CD4-positive, alpha-beta T cell treated with Interleukin-1 beta for 1 hour (primary cell): ENCODE measurements around the gene TPCN2.

ENCODE experiments used
- DNase-seq, 2 donors: peaks; one replicate each; pipeline ENCODE4 v3.0.0-alpha.2; 2020 to 2022

Gene TPCN2

GRCh38 chr11:69154938-69155301 is 106.2 kb downstream of the TPCN2 start:
- no peak for DNase-seq

GRCh38 chr11:69155302-69156234 is 106.8 kb downstream of the TPCN2 start, which contains the start of gene SMIM38:
Gene SMIM38, plus strand, starts transcription at chr11:69155935. Its CDS starts 1,912 bp downstream, at chr11:69157847.
- no peak for DNase-seq

- DNase-seq = no peak
Observed at GRCh38 chr11:69156235-69156639, 107.5 kb downstream of the TPCN2 start.

GRCh38 chr11:69156673-69157155 is 108.0 kb downstream of the TPCN2 start:
- DNase-seq = no peak

- no peak for DNase-seq
Observed at GRCh38 chr11:69157156-69157821, 108.6 kb downstream of the TPCN2 start.

- no peak for DNase-seq
Observed at GRCh38 chr11:69157822-69158231, 109.1 kb downstream of the TPCN2 start.

GRCh38 chr11:69158301-69159149 is 109.8 kb downstream of the TPCN2 start:
- DNase-seq = no peak

- no peak for DNase-seq
Observed at GRCh38 chr11:69159150-69159852, 110.6 kb downstream of the TPCN2 start.

- DNase-seq = no peak
Observed at GRCh38 chr11:69160296-69161116, 111.8 kb downstream of the TPCN2 start.

- DNase-seq = no peak
Observed at GRCh38 chr11:69161117-69161407, 112.3 kb downstream of the TPCN2 start.

- no peak for DNase-seq
Observed at GRCh38 chr11:69162505-69162904, 113.8 kb downstream of the TPCN2 start.

- no peak for DNase-seq
Observed at GRCh38 chr11:69163842-69164241, 115.1 kb downstream of the TPCN2 start.

- no peak for DNase-seq
Observed at GRCh38 chr11:69164824-69165223, 116.1 kb downstream of the TPCN2 start.

GRCh38 chr11:69165775-69166174 is 117.0 kb downstream of the TPCN2 start:
- DNase-seq = no peak

GRCh38 chr11:69166218-69167115 is 117.7 kb downstream of the TPCN2 start:
- peak in 1 of 2 donors; percentile 12 for DNase-seq

GRCh38 chr11:69167130-69167915 is 118.6 kb downstream of the TPCN2 start:
- no peak for DNase-seq

GRCh38 chr11:69167916-69168691 is 119.4 kb downstream of the TPCN2 start:
- DNase-seq = no peak

GRCh38 chr11:69169479-69169878 is 120.7 kb downstream of the TPCN2 start:
- no peak for DNase-seq

- no peak for DNase-seq
Observed at GRCh38 chr11:69170704-69171103, 122.0 kb downstream of the TPCN2 start.
